ENCODE data around the gene AFP.

AFP gene

GRCh38 chr4:73452953-73453700 lies 17.1 kb downstream of the AFP start:
- no peak overlapping the region for H3K4me3 ChIP-seq (ENCODE audit: low read length)
- no peak for TF ChIP-seq ZNF274 (IDR thresholded peaks at IDR 0.05; ENCODE audit: low read depth, low read length)

- no peak for TF ChIP-seq ZNF274 (IDR thresholded peaks at IDR 0.05; ENCODE audit: low read depth, low read length)
- H3K4me3 ChIP-seq (ENCODE audit: low read length) = no peak overlapping the region
Observed at GRCh38 chr4:73453701-73454005, 17.6 kb downstream of the AFP start.

- H3K4me3 ChIP-seq (ENCODE audit: low read length) = no peak overlapping the region
- no peak for TF ChIP-seq ZNF274 (IDR thresholded peaks at IDR 0.05; ENCODE audit: low read depth, low read length)
Observed at GRCh38 chr4:73454920-73455319, 18.9 kb downstream of the AFP start.

- TF ChIP-seq ZNF274 (IDR thresholded peaks at IDR 0.05; ENCODE audit: low read depth, low read length) = no peak
Observed at GRCh38 chr4:73456177-73457022, 20.4 kb downstream of the AFP start.

GRCh38 chr4:73458184-73459047 lies 22.4 kb downstream of the AFP start:
- no peak for TF ChIP-seq ZNF274 (IDR thresholded peaks at IDR 0.05; ENCODE audit: low read depth, low read length)
- no peak overlapping the region for H3K4me3 ChIP-seq (ENCODE audit: low read length)

More at GRCh38 chr4:73456177-73457022, 20.4 kb downstream of the AFP start:
- H3K4me3 ChIP-seq (ENCODE audit: low read length) = no peak overlapping the region

GRCh38 chr4:73459048-73459421 lies 23.0 kb downstream of the AFP start:
- no peak for TF ChIP-seq ZNF274 (IDR thresholded peaks at IDR 0.05; ENCODE audit: low read depth, low read length)
- H3K4me3 ChIP-seq (ENCODE audit: low read length) = no peak overlapping the region

- no peak overlapping the region for H3K4me3 ChIP-seq (ENCODE audit: low read length)
- no peak for TF ChIP-seq ZNF274 (IDR thresholded peaks at IDR 0.05; ENCODE audit: low read depth, low read length)
Observed at GRCh38 chr4:73460913-73461522, 25.0 kb downstream of the AFP start.

- no peak for TF ChIP-seq ZNF274 (IDR thresholded peaks at IDR 0.05; ENCODE audit: low read depth, low read length)
- no peak overlapping the region for H3K4me3 ChIP-seq (ENCODE audit: low read length)
Observed at GRCh38 chr4:73468170-73468569, 32.1 kb downstream of the AFP start.

- TF ChIP-seq ZNF274 (IDR thresholded peaks at IDR 0.05; ENCODE audit: low read depth, low read length) = no peak
- no peak overlapping the region for H3K4me3 ChIP-seq (ENCODE audit: low read length)
Observed at GRCh38 chr4:73470728-73471127, 34.7 kb downstream of the AFP start.

- TF ChIP-seq ZNF274 (IDR thresholded peaks at IDR 0.05; ENCODE audit: low read depth, low read length) = no peak
- no peak overlapping the region for H3K4me3 ChIP-seq (ENCODE audit: low read length)
Observed at GRCh38 chr4:73477176-73477575, 41.2 kb downstream of the AFP start.

- TF ChIP-seq ZNF274 (IDR thresholded peaks at IDR 0.05; ENCODE audit: low read depth, low read length) = no peak
- no peak overlapping the region for H3K4me3 ChIP-seq (ENCODE audit: low read length)
Observed at GRCh38 chr4:73479323-73479722, 43.3 kb downstream of the AFP start.

- no peak for TF ChIP-seq ZNF274 (IDR thresholded peaks at IDR 0.05; ENCODE audit: low read depth, low read length)
- no peak within 1 kb of the TSS for H3K4me3 ChIP-seq (ENCODE audit: low read length)
Observed at GRCh38 chr4:73481358-73481757, 45.3 kb downstream of the AFP start, which contains the start of gene AFM. Gene AFM, plus strand, starts transcription at chr4:73481745. Its CDS starts 31 bp downstream, at chr4:73481776.

GRCh38 chr4:73485085-73485484 lies 49.1 kb downstream of the AFP start:
- no peak overlapping the region for H3K4me3 ChIP-seq (ENCODE audit: low read length)
- no peak for TF ChIP-seq ZNF274 (IDR thresholded peaks at IDR 0.05; ENCODE audit: low read depth, low read length)

- H3K4me3 ChIP-seq (ENCODE audit: low read length) = no peak overlapping the region
- no peak for TF ChIP-seq ZNF274 (IDR thresholded peaks at IDR 0.05; ENCODE audit: low read depth, low read length)
Observed at GRCh38 chr4:73485596-73485995, 49.6 kb downstream of the AFP start.
